ENCODE data around the gene NKIRAS2. TPM values are rescaled to one million over a fixed set of nuclear protein-coding genes. Genes with fewer than 3 reads are reported as not detected.

Gene NKIRAS2
- total RNA-seq, 1 donor from 2014 or later: 63.6 TPM

DNA sequence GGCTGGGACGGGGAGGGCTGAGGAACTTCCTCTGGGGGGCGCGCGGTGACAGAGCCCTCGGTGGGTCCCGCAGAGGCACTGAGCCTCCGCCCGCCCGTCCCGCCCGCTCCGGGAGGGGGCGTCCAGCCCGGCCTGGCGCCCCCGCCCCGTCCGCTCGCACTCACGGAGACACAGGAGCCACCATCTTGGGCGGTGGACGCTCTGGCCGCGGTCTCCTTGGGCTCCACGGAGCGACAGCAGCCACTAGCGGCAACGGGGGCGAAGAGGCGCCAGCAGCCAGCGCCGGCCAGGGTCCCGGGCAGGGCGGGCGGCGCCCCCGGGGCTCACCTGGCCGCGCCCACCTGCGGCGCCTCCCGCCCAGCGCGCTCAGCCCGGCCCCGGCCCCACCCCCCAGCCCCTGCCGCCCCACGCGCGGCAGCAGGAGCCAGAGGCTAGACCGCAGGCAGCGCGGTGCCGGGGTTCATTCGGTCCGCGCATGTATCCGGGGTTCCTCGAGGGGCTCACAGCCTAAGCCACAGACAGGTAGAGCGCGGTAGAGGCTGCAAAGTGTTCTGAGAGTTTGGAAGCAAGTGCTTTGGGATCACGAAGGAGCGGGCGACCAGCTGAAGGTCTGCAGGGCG, 30.6 kb downstream of the NKIRAS2 start, which contains the start of gene C17orf113:
C17orf113 (minus strand) TSS at position 209 of the 620 bp plus-strand sequence. CDS start 7,225 bp downstream, outside the sequence.
- H3K27ac ChIP-seq: no peak within 1 kb of the TSS
- peak in 1 of 2 donors; percentile 69 for DNase-seq (ENCODE audit: low spot score in 2 of 2)

DNA sequence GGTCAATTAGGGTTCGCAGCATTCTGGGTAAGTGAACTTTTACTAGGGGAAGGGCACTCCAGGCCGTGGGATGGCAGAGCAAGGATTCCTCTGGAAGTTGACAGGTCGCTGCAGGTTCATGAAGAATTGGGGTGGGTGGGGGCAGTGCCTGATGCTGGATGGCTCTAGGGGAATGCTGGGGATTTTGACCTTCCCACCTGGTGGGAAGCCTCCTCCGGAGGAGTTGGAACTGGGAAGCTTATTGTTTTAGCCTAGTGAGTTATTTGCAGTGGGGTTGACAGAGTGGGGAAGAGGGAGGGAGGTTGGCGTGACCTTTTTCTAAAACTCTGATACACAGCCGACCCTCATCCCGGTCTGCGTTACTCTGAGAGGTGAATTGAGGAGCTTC, 31.1 kb downstream of the NKIRAS2 start:
- intact Hi-C loops (cut with DNase I): no loop called here
- H3K27ac ChIP-seq: no peak overlapping the region
- no peaks in the 10 kb centered on the region for H3K4me1 ChIP-seq
- no peaks in the 10 kb centered on the region for H3K27me3 ChIP-seq
- H3K36me3 ChIP-seq: no peaks in the 10 kb centered on the region
- no peak for DNase-seq (ENCODE audit: low spot score in 2 of 2)
- TF ChIP-seq, protein P1, sequence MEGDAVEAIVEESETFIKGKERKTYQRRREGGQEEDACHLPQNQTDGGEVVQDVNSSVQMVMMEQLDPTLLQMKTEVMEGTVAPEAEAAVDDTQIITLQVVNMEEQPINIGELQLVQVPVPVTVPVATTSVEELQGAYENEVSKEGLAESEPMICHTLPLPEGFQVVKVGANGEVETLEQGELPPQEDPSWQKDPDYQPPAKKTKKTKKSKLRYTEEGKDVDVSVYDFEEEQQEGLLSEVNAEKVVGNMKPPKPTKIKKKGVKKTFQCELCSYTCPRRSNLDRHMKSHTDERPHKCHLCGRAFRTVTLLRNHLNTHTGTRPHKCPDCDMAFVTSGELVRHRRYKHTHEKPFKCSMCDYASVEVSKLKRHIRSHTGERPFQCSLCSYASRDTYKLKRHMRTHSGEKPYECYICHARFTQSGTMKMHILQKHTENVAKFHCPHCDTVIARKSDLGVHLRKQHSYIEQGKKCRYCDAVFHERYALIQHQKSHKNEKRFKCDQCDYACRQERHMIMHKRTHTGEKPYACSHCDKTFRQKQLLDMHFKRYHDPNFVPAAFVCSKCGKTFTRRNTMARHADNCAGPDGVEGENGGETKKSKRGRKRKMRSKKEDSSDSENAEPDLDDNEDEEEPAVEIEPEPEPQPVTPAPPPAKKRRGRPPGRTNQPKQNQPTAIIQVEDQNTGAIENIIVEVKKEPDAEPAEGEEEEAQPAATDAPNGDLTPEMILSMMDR (IDR thresholded peaks at IDR 0.05): no peak
- no peaks in the 10 kb centered on the region for H3K9me3 ChIP-seq
- peak overlapping the region; percentile 65 to 84 for H3K4me3 ChIP-seq

More for the DNA sequence above, 30.6 kb downstream of the NKIRAS2 start, which contains the start of gene C17orf113:
- TF ChIP-seq, protein P1 (IDR thresholded peaks at IDR 0.05): peak in 2 of 3 experiments; percentile 12 to 36
- no peaks in the 10 kb centered on the region for H3K27me3 ChIP-seq
- H3K36me3 ChIP-seq: no peaks in the 10 kb centered on the region
- no peaks in the 10 kb centered on the region for H3K4me1 ChIP-seq
- peak within 1 kb of the TSS; percentile 65 to 84 for H3K4me3 ChIP-seq
- intact Hi-C loops (cut with DNase I): no loop called here
- H3K9me3 ChIP-seq: no peaks in the 10 kb centered on the region

DNA sequence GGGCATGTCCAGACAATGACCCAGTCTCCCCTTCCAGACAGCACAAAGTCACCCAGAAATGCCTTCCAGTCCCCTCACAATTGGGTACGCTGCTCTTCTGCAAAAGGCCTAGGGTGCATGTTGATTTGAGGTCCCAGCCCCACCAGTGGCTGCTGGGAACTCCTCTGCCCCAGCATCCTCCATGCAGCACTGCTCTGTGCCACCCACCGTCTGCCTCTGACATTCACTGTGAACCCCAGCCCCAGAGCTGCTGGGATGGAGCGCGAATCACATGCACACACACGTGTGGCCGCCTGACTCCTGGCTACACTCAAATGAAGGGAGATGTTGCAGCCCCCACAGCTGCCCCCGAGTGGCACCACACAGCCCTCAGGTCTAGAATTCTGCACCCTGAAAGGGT, 31.8 kb downstream of the NKIRAS2 start:
- no peak overlapping the region for H3K4me3 ChIP-seq
- no peaks in the 10 kb centered on the region for H3K27me3 ChIP-seq
- no peak overlapping the region for H3K27ac ChIP-seq
- intact Hi-C loops (cut with DNase I): no loop called here
- no peak for DNase-seq (ENCODE audit: low spot score in 2 of 2)
- no peaks in the 10 kb centered on the region for H3K9me3 ChIP-seq
- no peaks in the 10 kb centered on the region for H3K4me1 ChIP-seq
- no peaks in the 10 kb centered on the region for H3K36me3 ChIP-seq
- TF ChIP-seq, protein P1 (IDR thresholded peaks at IDR 0.05): no peak

DNA sequence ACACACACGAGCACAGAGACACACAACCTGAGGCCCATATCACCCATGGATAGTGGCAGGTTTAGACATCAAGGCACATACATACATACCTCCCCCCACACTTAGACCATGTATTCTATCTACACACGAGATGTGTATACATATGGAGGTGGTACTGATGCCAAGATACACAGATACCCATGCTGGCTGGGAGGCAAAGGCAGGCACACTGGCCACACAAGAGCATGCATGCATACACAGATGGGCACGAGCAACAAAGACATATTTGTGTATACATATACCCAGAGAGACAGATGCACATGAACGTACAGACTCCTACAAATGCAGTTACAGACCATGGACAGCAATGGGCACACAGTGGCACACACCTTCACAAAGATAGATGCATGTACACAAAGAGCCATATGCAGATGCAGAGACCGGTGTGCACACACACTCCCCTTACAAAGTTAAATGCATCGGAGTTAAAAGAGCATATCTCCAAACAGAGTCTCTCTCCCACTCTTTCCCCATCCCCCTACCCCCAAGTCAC, 32.5 kb downstream of the NKIRAS2 start:
- Histone ChIP-seq H3K4me1 (no peaks in the 10 kb centered on the region), H3K27ac (no peak overlapping the region), H3K4me3 (no peak overlapping the region), H3K27me3 (no peaks in the 10 kb centered on the region), H3K36me3 (no peaks in the 10 kb centered on the region), H3K9me3 (no peaks in the 10 kb centered on the region)
- no peak for DNase-seq (ENCODE audit: low spot score in 2 of 2)
- intact Hi-C loops (cut with DNase I): no loop called here
- TF ChIP-seq, protein P1 (IDR thresholded peaks at IDR 0.05): no peak

DNA sequence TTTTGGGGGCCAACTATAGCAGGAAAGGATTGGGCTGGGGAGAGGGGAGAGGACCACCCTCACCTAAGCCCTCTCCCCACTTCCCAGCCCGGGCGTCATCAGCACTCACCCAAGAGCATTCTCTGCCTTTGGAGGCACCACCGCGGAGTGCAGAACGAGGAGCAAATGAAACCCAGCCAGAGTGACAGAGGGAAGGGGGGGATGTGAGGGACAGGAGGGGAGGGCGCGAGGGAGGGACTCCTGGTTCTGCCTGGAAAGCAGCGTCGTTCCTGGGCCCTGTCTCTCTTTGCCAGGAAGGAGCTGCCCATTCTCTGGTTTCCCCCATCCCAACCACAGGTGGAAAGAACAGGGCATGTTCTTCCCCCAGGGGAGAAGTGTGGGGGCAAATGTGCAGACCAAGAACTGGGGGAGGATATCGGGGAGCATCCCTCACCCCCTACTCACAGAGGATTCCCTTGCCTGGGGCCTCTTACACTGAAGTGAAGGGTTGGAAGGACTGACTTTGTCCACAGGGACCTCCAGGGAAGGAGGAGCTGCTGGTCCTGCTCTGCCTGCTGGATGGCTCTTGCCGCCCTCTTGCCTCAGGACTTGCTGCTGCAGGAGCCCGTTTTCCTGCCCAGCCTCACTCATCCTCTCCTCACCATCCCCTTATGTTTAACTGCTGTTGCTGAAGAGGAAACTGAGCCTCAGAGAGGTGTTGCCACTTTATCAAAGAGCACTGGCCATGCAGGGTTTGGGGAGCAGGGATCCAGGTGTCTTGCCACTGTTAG, 34.0 kb downstream of the NKIRAS2 start:
- intact Hi-C loops (cut with DNase I): no loop called here
- no peaks in the 10 kb centered on the region for H3K9me3 ChIP-seq
- no peak overlapping the region for H3K4me3 ChIP-seq
- H3K27me3 ChIP-seq: no peaks in the 10 kb centered on the region
- no peak for DNase-seq (ENCODE audit: low spot score in 2 of 2)
- no peak overlapping the region for H3K27ac ChIP-seq
- TF ChIP-seq, protein P1 (IDR thresholded peaks at IDR 0.05): no peak
- H3K4me1 ChIP-seq: no peaks in the 10 kb centered on the region
- H3K36me3 ChIP-seq: no peaks in the 10 kb centered on the region

All from ascending aorta (tissue), 2 donors.